Measurements from ENCODE around the gene DGKZ.

Gene DGKZ

DNA sequence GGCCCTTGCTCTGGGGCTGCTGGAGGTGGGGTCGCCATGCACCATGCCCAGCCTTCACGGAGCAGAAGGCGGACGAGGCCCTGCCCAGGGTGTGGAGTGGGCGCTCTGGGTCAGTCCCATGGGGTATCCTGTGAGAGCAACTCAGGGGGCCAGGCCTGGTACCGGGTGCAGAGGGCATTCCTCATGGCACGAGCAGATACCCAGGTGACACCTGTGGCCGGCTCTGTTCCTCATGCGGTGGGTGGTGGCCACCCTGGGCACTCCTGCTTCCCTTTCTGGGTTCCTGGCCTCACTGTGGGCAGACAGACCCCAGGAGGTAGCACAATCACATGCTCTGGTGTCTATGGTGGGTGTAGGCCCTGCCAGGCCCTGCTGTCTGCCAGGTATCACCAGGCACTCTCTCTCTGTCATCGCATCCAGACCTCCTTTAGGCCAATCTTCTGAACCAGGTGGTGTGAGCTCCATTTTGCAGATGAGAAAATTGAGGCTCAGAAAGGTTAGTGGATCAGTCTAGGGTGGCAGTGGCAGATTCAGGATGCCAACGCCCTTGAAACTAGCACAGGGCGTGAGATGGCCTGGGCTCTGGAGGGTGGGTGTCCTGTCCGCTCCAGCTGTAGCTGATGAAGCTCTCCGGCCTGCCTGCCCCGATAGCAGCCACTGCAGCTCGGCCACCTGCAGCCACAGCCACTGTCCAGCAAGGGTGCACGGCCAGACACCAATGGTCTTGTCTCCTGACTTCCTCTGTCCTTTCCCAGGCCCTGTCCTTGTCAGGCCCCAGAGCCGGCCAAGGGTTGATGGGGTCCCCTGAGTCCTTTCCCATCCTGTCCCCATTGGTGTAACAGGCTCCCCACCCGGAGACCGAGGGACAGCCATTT, 15.1 kb downstream of the DGKZ start:
- TF ChIP-seq GATA2 (IDR thresholded peaks at IDR 0.05; ENCODE audit: low read depth, low read length) (no peak), GATA3 (IDR thresholded peaks at IDR 0.05; ENCODE audit: low read depth, low read length) (no peak)

- TF ChIP-seq GATA3 (IDR thresholded peaks at IDR 0.05; ENCODE audit: low read depth, low read length), result no peak
- no peak for TF ChIP-seq GATA2 (IDR thresholded peaks at IDR 0.05; ENCODE audit: low read depth, low read length)
These were observed 15.8 kb downstream of the DGKZ start for GRCh38 chr11:46363031-46363407.

GRCh38 chr11:46363455-46364005, 16.3 kb downstream of the DGKZ start:
- no peak for TF ChIP-seq GATA3 (IDR thresholded peaks at IDR 0.05; ENCODE audit: low read depth, low read length)
- no peak for TF ChIP-seq GATA2 (IDR thresholded peaks at IDR 0.05; ENCODE audit: low read depth, low read length)

DNA sequence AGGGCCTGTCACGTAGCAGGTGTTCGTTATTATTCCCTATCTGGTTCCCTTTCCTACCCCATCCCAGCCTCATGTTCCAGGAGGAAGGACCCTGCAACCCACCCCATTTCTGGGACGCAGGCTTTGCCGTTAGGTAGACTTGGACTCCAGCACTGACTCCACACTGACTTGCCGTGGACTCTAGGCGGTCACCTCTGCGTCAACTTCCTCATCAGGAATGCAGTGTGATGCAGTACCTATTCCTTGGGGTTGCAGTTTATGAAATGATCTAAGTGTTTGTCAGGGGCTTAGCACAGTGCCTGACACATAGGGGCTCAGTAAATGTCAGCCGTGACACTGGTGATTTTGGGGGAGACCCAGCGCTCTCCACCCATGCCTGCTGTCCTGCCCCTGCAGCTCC, 16.8 kb downstream of the DGKZ start:
- TF ChIP-seq GATA2 (IDR thresholded peaks at IDR 0.05; ENCODE audit: low read depth, low read length), result no peak
- TF ChIP-seq GATA3 (IDR thresholded peaks at IDR 0.05; ENCODE audit: low read depth, low read length), result no peak

- no peak for TF ChIP-seq GATA3 (IDR thresholded peaks at IDR 0.05; ENCODE audit: low read depth, low read length)
- TF ChIP-seq GATA2 (IDR thresholded peaks at IDR 0.05; ENCODE audit: low read depth, low read length), result no peak
These were observed 17.5 kb downstream of the DGKZ start for GRCh38 chr11:46364791-46365190.

GRCh38 chr11:46366260-46366659, 19.0 kb downstream of the DGKZ start:
- TF ChIP-seq GATA3 (IDR thresholded peaks at IDR 0.05; ENCODE audit: low read depth, low read length), result no peak
- TF ChIP-seq GATA2 (IDR thresholded peaks at IDR 0.05; ENCODE audit: low read depth, low read length), result no peak

- TF ChIP-seq GATA3 (IDR thresholded peaks at IDR 0.05; ENCODE audit: low read depth, low read length) (no peak), GATA2 (IDR thresholded peaks at IDR 0.05; ENCODE audit: low read depth, low read length) (no peak)
These were observed 19.4 kb downstream of the DGKZ start for GRCh38 chr11:46366661-46367161.

DNA sequence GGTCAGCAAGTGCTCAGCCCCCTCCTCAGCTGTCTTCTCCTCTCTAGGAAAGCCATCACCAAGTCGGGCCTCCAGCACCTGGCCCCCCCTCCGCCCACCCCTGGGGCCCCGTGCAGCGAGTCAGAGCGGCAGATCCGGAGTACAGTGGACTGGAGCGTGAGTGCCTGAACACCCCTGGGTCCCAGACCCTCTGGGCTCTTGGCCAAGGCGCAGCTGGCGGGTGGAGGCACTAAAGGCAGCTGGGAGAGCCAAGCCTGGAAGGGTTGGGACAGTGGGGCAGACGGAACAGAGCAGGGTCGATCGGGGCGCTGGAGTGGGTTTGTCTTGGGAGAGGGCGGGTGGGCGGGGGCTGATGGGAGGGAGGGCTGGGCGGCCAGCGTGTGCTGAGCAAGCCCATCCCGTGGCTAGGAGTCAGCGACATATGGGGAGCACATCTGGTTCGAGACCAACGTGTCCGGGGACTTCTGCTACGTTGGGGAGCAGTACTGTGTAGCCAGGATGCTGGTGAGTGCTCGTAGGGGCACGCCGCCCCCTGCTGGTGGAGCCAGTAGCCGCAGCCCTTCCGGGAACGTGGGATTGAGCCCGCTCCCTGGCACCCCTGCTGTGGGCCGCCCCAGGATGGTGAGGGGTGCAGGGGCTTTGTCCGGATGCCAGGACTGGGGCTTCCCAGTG, 20.1 kb downstream of the DGKZ start:
- TF ChIP-seq GATA2 (IDR thresholded peaks at IDR 0.05; ENCODE audit: low read depth, low read length) (no peak), GATA3 (IDR thresholded peaks at IDR 0.05; ENCODE audit: low read depth, low read length) (no peak)

DNA sequence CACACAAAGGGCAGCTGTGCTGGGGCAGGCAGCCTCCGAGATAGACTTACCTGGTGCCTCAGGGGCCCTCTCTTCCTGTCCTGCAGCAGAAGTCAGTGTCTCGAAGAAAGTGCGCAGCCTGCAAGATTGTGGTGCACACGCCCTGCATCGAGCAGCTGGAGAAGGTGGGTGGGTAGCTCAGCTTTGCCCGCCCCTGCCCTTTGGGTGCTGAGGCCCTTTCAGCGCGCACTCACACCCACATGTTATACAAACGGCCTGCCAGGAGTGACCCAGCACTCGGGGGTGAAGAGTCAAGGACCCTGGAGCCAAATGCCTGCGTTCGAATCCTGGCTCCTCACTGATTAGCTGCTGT, 20.6 kb downstream of the DGKZ start:
- TF ChIP-seq GATA3 (IDR thresholded peaks at IDR 0.05; ENCODE audit: low read depth, low read length) (no peak), GATA2 (IDR thresholded peaks at IDR 0.05; ENCODE audit: low read depth, low read length) (no peak)

DNA sequence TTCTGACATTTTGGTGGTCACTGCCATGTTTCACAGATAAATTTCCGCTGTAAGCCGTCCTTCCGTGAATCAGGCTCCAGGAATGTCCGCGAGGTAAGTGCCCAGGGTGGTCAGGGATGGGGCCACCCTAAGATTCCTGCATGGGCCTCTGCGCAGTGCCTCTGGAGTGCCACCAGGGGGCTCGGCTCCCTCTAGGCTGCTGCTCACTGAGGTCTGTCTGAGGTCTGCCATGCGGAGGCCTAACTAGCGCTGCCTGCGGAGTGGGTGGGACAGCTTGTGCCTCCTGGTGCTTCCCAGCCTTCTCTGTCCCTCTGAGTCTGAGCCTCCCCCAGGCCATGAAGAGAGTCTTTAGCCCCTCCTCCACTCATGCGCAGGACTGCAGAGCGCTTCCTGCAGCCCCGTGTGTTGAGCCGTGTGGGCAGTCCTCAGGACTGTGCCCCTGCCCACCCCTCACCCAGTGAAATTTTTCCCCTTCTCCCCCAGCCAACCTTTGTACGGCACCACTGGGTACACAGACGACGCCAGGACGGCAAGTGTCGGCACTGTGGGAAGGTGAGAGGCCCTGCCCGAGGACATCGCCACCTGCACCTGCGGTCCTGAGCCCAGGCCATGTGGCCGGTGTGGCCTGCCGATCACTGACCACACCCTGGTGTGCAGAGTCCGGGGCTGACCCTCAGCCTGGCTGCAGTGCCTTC, 22.3 kb downstream of the DGKZ start:
- no peak for TF ChIP-seq GATA2 (IDR thresholded peaks at IDR 0.05; ENCODE audit: low read depth, low read length)
- no peak for TF ChIP-seq GATA3 (IDR thresholded peaks at IDR 0.05; ENCODE audit: low read depth, low read length)

DNA sequence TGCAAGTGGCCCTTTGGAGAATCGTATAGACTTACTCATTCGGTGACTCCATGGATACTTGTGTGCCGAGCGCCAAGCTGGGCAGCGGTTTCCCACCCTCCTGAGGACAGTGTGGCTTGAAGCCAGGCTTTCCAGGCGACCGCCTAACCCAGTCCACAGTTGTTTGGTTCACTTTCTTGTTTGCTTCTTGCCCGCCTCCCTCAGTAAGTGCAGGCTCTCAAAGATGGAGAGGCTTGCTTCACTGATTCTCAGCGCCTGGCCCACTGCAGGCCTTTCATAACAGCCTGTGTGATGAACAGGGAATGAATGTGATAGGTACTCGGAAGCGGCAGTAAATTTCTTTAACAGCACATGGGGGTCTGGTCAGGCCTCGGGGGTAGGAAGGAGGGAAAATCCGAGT, 23.0 kb downstream of the DGKZ start:
- TF ChIP-seq GATA2 (IDR thresholded peaks at IDR 0.05; ENCODE audit: low read depth, low read length) (no peak), GATA3 (IDR thresholded peaks at IDR 0.05; ENCODE audit: low read depth, low read length) (no peak)

DNA sequence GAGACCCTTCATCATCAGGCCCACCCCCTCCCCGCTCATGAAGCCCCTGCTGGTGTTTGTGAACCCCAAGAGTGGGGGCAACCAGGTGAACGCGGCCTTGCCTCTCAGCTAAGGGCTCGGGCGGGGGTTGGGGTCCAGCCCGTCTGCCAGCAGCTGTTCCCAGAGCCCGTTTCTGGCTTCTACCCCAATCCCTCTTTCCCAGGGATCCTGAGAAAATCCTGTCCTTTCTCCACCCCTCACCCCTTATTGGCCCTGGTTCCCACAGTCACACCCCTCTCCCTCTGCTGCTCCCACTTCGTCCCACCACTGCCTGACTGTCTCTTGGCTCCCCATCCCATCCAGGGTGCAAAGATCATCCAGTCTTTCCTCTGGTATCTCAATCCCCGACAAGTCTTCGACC, 24.8 kb downstream of the DGKZ start:
- TF ChIP-seq GATA3 (IDR thresholded peaks at IDR 0.05; ENCODE audit: low read depth, low read length) (no peak), GATA2 (IDR thresholded peaks at IDR 0.05; ENCODE audit: low read depth, low read length) (no peak)

DNA sequence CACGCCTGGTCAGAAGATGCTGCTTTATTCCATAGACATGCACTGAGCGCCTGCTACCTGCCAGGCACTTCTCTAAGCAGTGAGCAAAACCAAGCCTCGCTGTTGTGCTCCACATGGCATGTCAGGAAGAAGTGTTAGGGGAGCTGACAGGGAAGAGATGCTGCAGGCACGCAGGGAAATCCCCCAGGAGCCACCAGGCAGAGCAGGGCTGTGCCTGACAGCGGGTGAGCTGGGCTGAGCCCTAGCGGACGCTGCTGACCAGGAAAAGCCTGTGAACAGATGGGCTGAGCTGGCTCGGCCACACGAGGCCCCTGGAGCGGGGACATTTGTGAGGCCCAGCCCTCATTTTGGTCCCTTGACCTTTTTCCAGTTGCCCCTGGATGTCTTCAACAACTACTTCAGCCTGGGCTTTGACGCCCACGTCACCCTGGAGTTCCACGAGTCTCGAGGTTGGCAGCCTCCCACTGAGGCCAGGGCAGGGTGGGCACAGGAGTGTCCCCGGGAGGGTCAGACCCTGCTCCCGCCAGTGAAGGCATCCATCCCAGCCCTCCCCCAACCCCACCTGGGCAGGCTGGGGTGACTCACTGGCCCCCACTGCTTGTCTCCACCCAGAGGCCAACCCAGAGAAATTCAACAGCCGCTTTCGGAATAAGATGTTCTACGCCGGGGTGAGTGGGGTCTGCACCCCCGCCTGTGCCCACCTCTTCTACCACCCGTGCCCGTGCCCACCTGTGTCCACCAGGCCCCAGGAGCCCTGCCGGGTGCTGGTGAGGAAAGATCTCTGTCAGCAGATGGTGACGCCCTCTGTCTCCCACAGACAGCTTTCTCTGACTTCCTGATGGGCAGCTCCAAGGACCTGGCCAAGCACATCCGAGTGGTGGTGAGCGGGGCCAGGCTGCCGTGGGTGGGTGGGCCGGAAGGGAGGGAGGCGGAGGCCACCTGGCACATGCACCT, 26.8 kb downstream of the DGKZ start:
- no peak for TF ChIP-seq GATA2 (IDR thresholded peaks at IDR 0.05; ENCODE audit: low read depth, low read length)
- TF ChIP-seq GATA3 (IDR thresholded peaks at IDR 0.05; ENCODE audit: low read depth, low read length), result no peak

Data from SH-SY5Y (cell line).